Measurements from ENCODE around the gene C1orf122.

The C1orf122 gene

DNA sequence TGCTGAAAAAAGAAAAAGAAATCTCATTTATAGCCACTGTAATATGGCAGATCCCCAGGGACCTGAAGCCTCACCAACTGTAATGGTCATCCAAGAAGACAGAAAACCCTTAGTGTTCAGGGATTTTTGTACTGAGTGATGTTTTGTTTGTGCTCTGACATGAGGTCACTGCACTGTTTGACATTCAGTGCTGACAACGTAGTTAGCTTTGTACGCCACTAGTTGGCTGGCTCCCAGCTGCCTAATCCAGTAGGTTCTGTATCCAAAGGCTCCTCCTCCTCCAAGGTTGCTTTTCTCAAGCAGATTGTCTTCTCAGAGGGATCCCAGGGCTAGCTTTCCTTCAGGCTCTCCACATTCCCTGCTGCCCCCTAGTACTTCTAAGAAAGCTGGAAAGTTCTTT, 9.9 kb downstream of the C1orf122 start:
- no peak for DNase-seq (ENCODE audit: low read depth)
- TF ChIP-seq, protein P1, sequence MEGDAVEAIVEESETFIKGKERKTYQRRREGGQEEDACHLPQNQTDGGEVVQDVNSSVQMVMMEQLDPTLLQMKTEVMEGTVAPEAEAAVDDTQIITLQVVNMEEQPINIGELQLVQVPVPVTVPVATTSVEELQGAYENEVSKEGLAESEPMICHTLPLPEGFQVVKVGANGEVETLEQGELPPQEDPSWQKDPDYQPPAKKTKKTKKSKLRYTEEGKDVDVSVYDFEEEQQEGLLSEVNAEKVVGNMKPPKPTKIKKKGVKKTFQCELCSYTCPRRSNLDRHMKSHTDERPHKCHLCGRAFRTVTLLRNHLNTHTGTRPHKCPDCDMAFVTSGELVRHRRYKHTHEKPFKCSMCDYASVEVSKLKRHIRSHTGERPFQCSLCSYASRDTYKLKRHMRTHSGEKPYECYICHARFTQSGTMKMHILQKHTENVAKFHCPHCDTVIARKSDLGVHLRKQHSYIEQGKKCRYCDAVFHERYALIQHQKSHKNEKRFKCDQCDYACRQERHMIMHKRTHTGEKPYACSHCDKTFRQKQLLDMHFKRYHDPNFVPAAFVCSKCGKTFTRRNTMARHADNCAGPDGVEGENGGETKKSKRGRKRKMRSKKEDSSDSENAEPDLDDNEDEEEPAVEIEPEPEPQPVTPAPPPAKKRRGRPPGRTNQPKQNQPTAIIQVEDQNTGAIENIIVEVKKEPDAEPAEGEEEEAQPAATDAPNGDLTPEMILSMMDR (IDR thresholded peaks at IDR 0.05; ENCODE audit: insufficient read depth, low read depth, low read length, missing control alignments): no peak
- no peak overlapping the region for H3K4me3 ChIP-seq (ENCODE audit: low read depth, low read length)

DNA sequence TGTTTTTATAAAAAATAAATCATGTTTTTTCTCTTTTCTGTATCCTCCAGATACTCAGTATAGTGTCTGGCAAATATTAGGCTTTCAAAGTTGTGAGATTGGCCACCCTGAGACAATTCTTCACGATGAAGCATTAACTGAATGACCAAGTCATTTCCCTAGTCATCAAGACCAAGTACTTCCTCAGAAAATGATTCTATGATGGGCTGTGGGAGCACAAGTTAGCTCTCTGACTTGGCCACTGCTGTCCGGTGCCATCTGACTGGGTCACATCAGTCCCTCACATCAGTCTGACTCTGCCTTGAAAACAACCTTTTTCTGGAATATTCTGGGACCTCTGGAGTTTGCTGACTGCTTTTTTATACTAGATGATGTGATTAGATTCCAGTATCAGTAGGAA, 13.9 kb downstream of the C1orf122 start:
- no peak for DNase-seq (ENCODE audit: low read depth)
- H3K4me3 ChIP-seq (ENCODE audit: low read depth, low read length): no peak overlapping the region
- TF ChIP-seq, protein P1 (IDR thresholded peaks at IDR 0.05; ENCODE audit: insufficient read depth, low read depth, low read length, missing control alignments): no peak

DNA sequence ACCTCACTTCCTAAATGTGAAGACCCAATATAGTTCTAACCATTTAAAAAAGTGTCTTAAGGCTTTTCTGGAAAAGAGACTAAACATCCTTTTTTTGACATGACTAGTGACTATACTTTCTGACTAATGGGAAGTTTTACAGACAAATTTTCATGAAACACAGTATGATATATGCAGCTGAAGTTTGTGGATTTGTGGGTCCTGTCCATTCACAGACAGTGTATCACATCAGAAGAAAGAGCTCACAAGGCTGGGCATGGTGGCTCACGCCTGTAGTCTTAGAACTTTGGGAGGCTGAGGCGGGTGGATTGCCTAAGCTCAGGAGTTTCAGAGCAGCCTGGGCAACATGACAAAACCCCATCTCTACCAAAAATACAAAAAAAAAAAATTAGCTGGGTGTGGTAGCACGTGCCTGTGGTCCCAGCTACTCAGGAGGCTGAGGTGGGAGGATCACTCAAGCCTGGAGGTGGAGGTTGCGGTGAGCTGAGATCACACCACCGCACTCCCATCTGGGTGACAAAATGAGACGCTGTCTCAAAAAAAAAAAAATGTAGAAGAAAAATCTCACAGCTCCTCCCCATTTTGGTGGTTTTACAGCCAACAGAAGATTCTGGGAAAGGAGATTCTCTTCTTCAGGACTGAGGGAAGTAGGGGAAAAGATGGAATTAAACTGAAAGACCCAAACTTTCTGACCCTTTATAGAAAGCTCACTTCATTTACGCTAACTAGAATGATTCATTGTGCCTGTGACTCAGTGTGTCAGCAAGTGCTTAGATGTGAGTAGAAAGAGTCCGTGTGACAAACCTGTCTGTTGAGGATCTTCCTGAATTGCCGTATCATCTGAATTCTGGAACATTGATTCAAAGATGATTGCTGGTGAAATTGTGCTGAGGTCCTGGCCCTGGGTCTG, 15.6 kb downstream of the C1orf122 start:
- TF ChIP-seq, protein P1 (IDR thresholded peaks at IDR 0.05; ENCODE audit: insufficient read depth, low read depth, low read length, missing control alignments): no peak
- H3K4me3 ChIP-seq (ENCODE audit: low read depth, low read length): no peak overlapping the region
- no peak for DNase-seq (ENCODE audit: low read depth)

DNA sequence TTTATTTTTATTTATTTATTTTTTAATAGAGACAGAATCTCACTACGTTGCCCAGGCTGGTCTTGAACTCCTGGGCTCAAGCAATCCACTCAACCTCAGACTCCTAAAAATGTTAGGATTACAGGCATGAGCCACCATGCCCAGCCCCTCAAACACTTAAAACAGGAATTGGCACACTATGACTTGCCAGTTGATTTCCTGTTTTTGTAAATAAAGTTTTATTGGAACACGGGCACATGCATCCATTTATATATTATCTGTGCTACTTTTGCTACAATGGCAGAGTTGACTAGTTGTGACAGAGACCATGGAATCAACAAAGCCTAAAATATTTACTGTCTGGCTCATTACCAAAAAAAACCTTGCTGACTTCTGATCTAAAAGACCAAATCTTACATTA, 16.4 kb downstream of the C1orf122 start:
- H3K4me3 ChIP-seq (ENCODE audit: low read depth, low read length): no peak overlapping the region
- no peak for DNase-seq (ENCODE audit: low read depth)
- TF ChIP-seq, protein P1 (IDR thresholded peaks at IDR 0.05; ENCODE audit: insufficient read depth, low read depth, low read length, missing control alignments): no peak

DNA sequence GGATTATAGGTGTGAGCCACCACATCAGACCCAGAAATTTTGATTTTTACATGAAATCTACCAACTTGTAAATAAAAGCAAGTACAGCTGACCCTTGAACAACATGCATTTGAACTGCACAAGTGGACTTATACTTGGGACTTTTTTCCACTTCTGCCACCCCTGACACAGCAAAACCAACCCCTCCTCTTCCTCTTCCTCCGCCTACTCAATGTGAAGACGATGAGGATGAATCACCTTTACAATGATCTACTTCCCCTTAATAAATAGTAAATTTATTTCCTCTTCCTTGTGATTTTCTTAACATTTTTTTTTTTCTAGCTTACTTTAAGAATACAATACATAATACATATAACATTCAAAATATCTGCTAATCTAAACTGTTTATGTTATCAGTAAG, 17.9 kb downstream of the C1orf122 start:
- H3K4me3 ChIP-seq (ENCODE audit: low read depth, low read length): no peak overlapping the region
- TF ChIP-seq, protein P1 (IDR thresholded peaks at IDR 0.05; ENCODE audit: insufficient read depth, low read depth, low read length, missing control alignments): no peak

DNA sequence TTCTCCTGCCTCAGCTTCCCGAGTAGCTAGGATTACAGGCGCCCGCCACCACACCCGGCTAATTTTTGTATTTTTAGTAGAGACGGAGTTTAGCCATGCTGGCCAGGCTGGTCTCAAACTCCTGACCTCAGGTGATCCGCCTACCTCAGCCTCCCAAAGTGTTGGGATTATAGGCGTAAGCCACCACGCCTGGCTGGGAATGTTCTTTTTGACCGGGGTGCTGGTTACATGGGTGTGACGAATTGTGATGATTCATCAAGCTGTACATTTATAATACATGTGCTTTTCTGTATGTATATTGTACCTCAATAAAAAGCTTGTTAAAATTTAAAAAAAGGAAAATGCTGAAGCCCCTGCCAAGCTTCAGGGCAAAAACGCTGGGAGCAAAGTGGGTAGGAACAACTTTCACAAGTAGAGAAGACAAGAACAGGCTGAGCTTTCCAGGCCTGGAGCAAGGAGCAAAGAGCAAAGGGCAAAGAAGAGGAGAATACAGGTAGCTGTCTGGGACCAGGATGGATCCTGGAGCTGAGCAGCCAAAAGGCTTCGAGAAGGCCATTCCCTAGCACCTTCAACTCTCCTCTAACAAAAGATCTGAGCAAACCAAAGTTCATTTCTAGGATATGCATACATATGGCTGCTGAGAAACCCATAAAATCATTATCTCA, 21.0 kb downstream of the C1orf122 start:
- H3K4me3 ChIP-seq (ENCODE audit: low read depth, low read length): no peak overlapping the region
- TF ChIP-seq, protein P1 (IDR thresholded peaks at IDR 0.05; ENCODE audit: insufficient read depth, low read depth, low read length, missing control alignments): no peak
- DNase-seq (ENCODE audit: low read depth): no peak

More for the DNA sequence above, 17.9 kb downstream of the C1orf122 start:
- DNase-seq (ENCODE audit: low read depth): no peak
